Tibial artery (tissue), 4 donors: ENCODE data around the gene JADE2.
A peak's percentile ranks its signal among the peaks of the same experiment; 100 is the strongest.

ENCODE experiments used
- DNase-seq, 2 donors: peaks; one replicate each; pipeline ENCODE4 v3.0.0-alpha.2; 2019
- H3K27ac ChIP-seq, 2 donors: fragments of 200-600 bp; sonication (generic) in 1 of 2; 1 replicate in 1 of 2; 2 replicates in 1 of 2; pipeline ENCODE4 v1.5.1; 2018 to 2019; ENCODE audit warnings: mild to moderate bottlenecking in 1 of 2
- H3K27me3 ChIP-seq, 2 donors: fragments of 200-600 bp; sonication (generic) in 1 of 2; one replicate each; pipeline versions ENCODE4 v1.5.1 to v1.6.0; 2016 to 2019
- H3K36me3 ChIP-seq, 3 donors: fragments of 200-600 bp; sonication (generic) in 2 of 3; one replicate each; pipeline ENCODE4 v1.5.1; 2016 to 2019; ENCODE audit warnings: mild to moderate bottlenecking in 2 of 3
- H3K4me1 ChIP-seq, 4 donors: fragments of 200-600 bp; sonication (generic) in 2 of 4; 1 replicate in 3 of 4; 2 replicates in 1 of 4; pipeline ENCODE4 v1.5.1; 2016 to 2019
- H3K4me3 ChIP-seq, 2 donors: fragments of 200-600 bp; sonication (generic) in 1 of 2; 1 replicate in 1 of 2; 2 replicates in 1 of 2; pipeline ENCODE4 v1.5.1; 2018 to 2019; ENCODE audit warnings: mild to moderate bottlenecking in 2 of 2
- H3K9me3 ChIP-seq, 3 donors: fragments of 200-600 bp; sonication (generic) in 1 of 3; one replicate each; pipeline ENCODE4 v1.5.1; 2016 to 2019
- CTCF ChIP-seq, 2 experiments: fragments of 200-600 bp in 1 of 2; fragments of 450-650 bp in 1 of 2; IDR thresholded peaks; one replicate each; pipeline ENCODE4 v1.5.1; 2017 to 2019; ENCODE audit warnings: antibody characterized with exemption in 2 of 2, mild to moderate bottlenecking in 1 of 2, moderate library complexity in 1 of 2
- intact Hi-C: fragments of 100-400 bp; cut with DNase I; formaldehyde crosslinking; loops from one replicate; pipeline ENCODE4 v1.15.0; 2023; ENCODE audit warnings: low total_unique reads

JADE2 gene

GRCh38 chr5:134574521-134574920 is 49.1 kb downstream of the JADE2 start:
- H3K9me3 ChIP-seq: no peaks in the 10 kb centered on the region

GRCh38 chr5:134575316-134575715 is 49.8 kb downstream of the JADE2 start:
- intact Hi-C loops: loop anchor here (5.0 kb wide), 2 partner anchors 48 to 163 kb away; partner anchors contain the start of genes CDKN2AIPNL and JADE2
- Histone ChIP-seq H3K9me3 (no peaks in the 10 kb centered on the region), H3K27me3 (no peaks in the 10 kb centered on the region), H3K36me3 (peaks cover 53 to 100% (median 82%) of the 10 kb centered on the region in 3 donors), H3K4me3 (no peak overlapping the region), H3K4me1 (peaks cover 4 to 28% (median 15%) of the 10 kb centered on the region in 4 donors), H3K27ac (no peak overlapping the region)
- no peak for TF ChIP-seq CTCF (IDR thresholded peaks at IDR 0.05)
- DNase-seq: no peak

More at GRCh38 chr5:134574521-134574920, 49.1 kb downstream of the JADE2 start:
- Histone ChIP-seq H3K27ac (no peak overlapping the region), H3K4me1 (peaks cover under 1 to 32% (median 23%) of the 10 kb centered on the region in 4 donors), H3K4me3 (no peak overlapping the region), H3K36me3 (peaks cover 52 to 100% (median 84%) of the 10 kb centered on the region in 3 donors), H3K27me3 (no peaks in the 10 kb centered on the region)
- intact Hi-C loops: no loop called here
- DNase-seq: no peak
- no peak for TF ChIP-seq CTCF (IDR thresholded peaks at IDR 0.05)

- Histone ChIP-seq H3K4me1 (peaks cover 4 to 21% (median 14%) of the 10 kb centered on the region in 4 donors), H3K36me3 (peaks cover 53 to 100% (median 82%) of the 10 kb centered on the region in 3 donors)
- intact Hi-C loops: loop anchor here (5.0 kb wide), 2 partner anchors 49 to 164 kb away; partner anchors contain the start of genes CDKN2AIPNL and JADE2
Observed at GRCh38 chr5:134576386-134577021, 51.0 kb downstream of the JADE2 start.

GRCh38 chr5:134577022-134577795 is 51.7 kb downstream of the JADE2 start:
- Histone ChIP-seq H3K27ac (peak overlapping the region in 1 of 2 donors; percentile 40), H3K4me3 (no peak overlapping the region), H3K4me1 (peaks cover 4 to 28% (median 16%) of the 10 kb centered on the region in 4 donors), H3K9me3 (no peaks in the 10 kb centered on the region), H3K36me3 (peaks cover 48 to 99% (median 74%) of the 10 kb centered on the region in 3 donors), H3K27me3 (no peaks in the 10 kb centered on the region)
- TF ChIP-seq CTCF (IDR thresholded peaks at IDR 0.05): no peak
- intact Hi-C loops: loop anchor here (5.0 kb wide), 2 partner anchors 50 to 165 kb away; partner anchors contain the start of genes CDKN2AIPNL and JADE2
- no peak for DNase-seq

More at GRCh38 chr5:134576386-134577021, 51.0 kb downstream of the JADE2 start:
- no peak for DNase-seq
- Histone ChIP-seq H3K27ac (peak overlapping the region in 1 of 2 donors; percentile 40), H3K9me3 (no peaks in the 10 kb centered on the region), H3K27me3 (no peaks in the 10 kb centered on the region), H3K4me3 (no peak overlapping the region)
- TF ChIP-seq CTCF (IDR thresholded peaks at IDR 0.05): no peak

GRCh38 chr5:134577796-134578577 is 52.5 kb downstream of the JADE2 start:
- Histone ChIP-seq H3K4me1 (peaks cover 4 to 31% (median 16%) of the 10 kb centered on the region in 4 donors), H3K9me3 (no peaks in the 10 kb centered on the region), H3K36me3 (peaks cover 41 to 91% (median 67%) of the 10 kb centered on the region in 3 donors), H3K27me3 (no peaks in the 10 kb centered on the region), H3K4me3 (no peak overlapping the region), H3K27ac (peak overlapping the region in 1 of 2 donors; percentile 40)
- intact Hi-C loops: loop anchor here (5.0 kb wide), 2 partner anchors 51 to 166 kb away; partner anchors contain the start of genes CDKN2AIPNL and JADE2
- TF ChIP-seq CTCF (IDR thresholded peaks at IDR 0.05): peak; percentile 84 to 86
- DNase-seq: peak; percentile 80 to 87
